HG02678 (cell line): Measurements from ENCODE around the gene RANBP1.

Experiments used
- ATAC-seq: cut with Tn5 transposase; IDR thresholded peaks from one replicate; pipeline ENCODE4 v1.9.1; 2021; ENCODE audit warnings: mild to moderate bottlenecking, moderate library complexity; ENCODE audit not compliant: unreplicated experiment

RANBP1 gene

GRCh38 chr22:20106849-20107237, 9.1 kb upstream of the RANBP1 start:
- ATAC-seq = no peak

GRCh38 chr22:20107471-20107901, 8.4 kb upstream of the RANBP1 start:
- no peak for ATAC-seq

- ATAC-seq = no peak
Measured at GRCh38 chr22:20107951-20108756, 7.8 kb upstream of the RANBP1 start.

- no peak for ATAC-seq
Measured at GRCh38 chr22:20108757-20109230, 7.1 kb upstream of the RANBP1 start.

- no peak for ATAC-seq
Measured at GRCh38 chr22:20109411-20110358, 6.2 kb upstream of the RANBP1 start.

GRCh38 chr22:20110359-20110985, 5.4 kb upstream of the RANBP1 start:
- ATAC-seq = no peak

- no peak for ATAC-seq
Measured at GRCh38 chr22:20111045-20111688, 4.7 kb upstream of the RANBP1 start.

GRCh38 chr22:20111689-20112622, 3.9 kb upstream of the RANBP1 start:
- no peak for ATAC-seq

- no peak for ATAC-seq
Measured at GRCh38 chr22:20112623-20113511, 3.0 kb upstream of the RANBP1 start.

- no peak for ATAC-seq
Measured at GRCh38 chr22:20113551-20114310, 2.2 kb upstream of the RANBP1 start.

GRCh38 chr22:20114506-20115475, 1.1 kb upstream of the RANBP1 start:
- ATAC-seq = no peak

GRCh38 chr22:20116376-20116950, 559 bp downstream of the RANBP1 start:
- ATAC-seq = no peak

GRCh38 chr22:20116951-20117632, 1.2 kb downstream of the RANBP1 start, which contains the start of gene TRMT2A:
TRMT2A (minus strand) TSS chr22:20117226; CDS start chr22:20116906, 320 bp downstream.
- peak; percentile 77 for ATAC-seq

GRCh38 chr22:20117633-20118299, 1.9 kb downstream of the RANBP1 start:
- peak; percentile 14 for ATAC-seq
